ENCODE data around the gene TMC6.

DNA sequence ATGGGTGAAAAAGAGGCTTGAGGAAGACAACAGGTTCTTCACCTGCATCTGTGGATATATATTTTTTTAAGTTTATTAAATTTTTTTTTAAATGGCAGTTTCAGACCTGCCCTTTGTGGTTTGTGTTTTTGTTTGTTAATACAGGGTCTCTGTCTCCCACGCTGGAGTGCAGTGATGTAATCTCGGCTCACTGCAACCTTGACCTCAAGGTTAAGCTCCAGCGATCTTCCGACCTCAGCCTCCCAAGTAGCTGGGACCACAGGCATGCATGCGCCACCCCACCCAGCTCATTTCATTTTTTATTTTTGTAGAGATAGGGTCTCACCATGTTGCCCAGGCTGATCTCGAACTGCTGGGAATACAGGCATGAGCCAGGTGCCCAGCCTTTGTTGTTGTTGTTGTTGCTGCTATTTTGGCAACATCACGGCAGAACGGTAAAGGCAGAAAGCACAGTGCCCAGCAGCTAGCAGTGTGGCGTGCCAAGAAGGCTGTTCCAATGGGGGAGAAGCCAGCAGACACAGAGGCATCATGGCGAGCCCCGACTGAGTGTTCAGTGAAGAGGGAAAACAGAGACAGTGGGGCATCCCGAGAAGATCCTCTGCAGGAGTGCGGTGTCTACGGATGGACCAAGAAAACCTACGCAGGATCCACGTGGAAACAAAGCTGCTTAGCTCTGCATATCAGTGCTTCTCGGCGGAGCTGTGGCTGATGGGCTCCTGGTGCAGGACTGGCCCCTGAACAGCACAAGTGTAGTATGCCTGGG is 19.6 kb downstream of the TMC6 start:
- TF ChIP-seq, protein P1, sequence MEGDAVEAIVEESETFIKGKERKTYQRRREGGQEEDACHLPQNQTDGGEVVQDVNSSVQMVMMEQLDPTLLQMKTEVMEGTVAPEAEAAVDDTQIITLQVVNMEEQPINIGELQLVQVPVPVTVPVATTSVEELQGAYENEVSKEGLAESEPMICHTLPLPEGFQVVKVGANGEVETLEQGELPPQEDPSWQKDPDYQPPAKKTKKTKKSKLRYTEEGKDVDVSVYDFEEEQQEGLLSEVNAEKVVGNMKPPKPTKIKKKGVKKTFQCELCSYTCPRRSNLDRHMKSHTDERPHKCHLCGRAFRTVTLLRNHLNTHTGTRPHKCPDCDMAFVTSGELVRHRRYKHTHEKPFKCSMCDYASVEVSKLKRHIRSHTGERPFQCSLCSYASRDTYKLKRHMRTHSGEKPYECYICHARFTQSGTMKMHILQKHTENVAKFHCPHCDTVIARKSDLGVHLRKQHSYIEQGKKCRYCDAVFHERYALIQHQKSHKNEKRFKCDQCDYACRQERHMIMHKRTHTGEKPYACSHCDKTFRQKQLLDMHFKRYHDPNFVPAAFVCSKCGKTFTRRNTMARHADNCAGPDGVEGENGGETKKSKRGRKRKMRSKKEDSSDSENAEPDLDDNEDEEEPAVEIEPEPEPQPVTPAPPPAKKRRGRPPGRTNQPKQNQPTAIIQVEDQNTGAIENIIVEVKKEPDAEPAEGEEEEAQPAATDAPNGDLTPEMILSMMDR (optimal IDR thresholded peaks at IDR 0.05 in 1 of 3, IDR thresholded peaks at IDR 0.05 in 1 of 3, conservative IDR thresholded peaks at IDR 0.05 in 1 of 3; ENCODE audit: extremely low read depth in 1 of 3, insufficient read depth in 2 of 3, low read length in 3 of 3), result no peak
- no peak for TF ChIP-seq EZH2 (IDR thresholded peaks at IDR 0.05; ENCODE audit: low read length)

Data from keratinocyte (primary cell).